IMR-90 (cell line): ENCODE results near the gene CLEC17A. TPM values are rescaled to one million over a fixed set of nuclear protein-coding genes. Genes with fewer than 3 reads are reported as not detected.

Source experiments
- ATAC-seq: fragments of 200-7000 bp; cut with Tn5 transposase; 2 replicates; pipeline ENCODE4 v1.9.1; 2020; ENCODE audit warnings: low read depth, mild to moderate bottlenecking, moderate library complexity
- BruUV-seq: library from RNA; stranded (reverse); fragments of 400-500 nt; replicated peaks from 2 replicates; lab custom pipeline; 2021; lab: Mats Ljungman, UMichigan
- CTCF ChIA-PET: fragments of 300-600 bp; formaldehyde crosslinking; extraction: SDS; loops from one replicate; lab custom pipeline; 2021; ENCODE audit warnings: antibody characterized with exemption; lab: Yijun Ruan, JAX
- POLR2A ChIA-PET: fragments of 300-600 bp; sonication (Branson Sonifier 250); formaldehyde crosslinking; loops from one replicate; lab custom pipeline; 2022; ENCODE audit warnings: antibody characterized with exemption; ENCODE audit not compliant: unreplicated experiment; lab: Charles Lee
- DNase-seq: peaks from one replicate; pipeline ENCODE4 v3.0.0; 2013
- H2AFZ ChIP-seq: replicated peaks from 2 replicates; pipeline ENCODE3; 2013; ENCODE audit warnings: low read length, mild to moderate bottlenecking; ENCODE audit not compliant: poor library complexity
- H2AK5ac ChIP-seq: 2 replicates; pipeline ENCODE4 v1.6.1; 2013; ENCODE audit warnings: low read depth, low read length, inconsistent platforms
- H2AK9ac ChIP-seq: replicated peaks from 2 replicates; pipeline ENCODE3; 2013; ENCODE audit warnings: mild to moderate bottlenecking, low read depth, low read length, moderate library complexity; ENCODE audit not compliant: poor library complexity
- H2BK120ac ChIP-seq: 2 replicates; pipeline ENCODE4 v1.6.1; 2013; ENCODE audit warnings: low read depth, low read length, inconsistent platforms
- H2BK15ac ChIP-seq: 3 replicates; pipeline ENCODE4 v1.6.1; 2013; ENCODE audit warnings: low read depth, low read length, inconsistent platforms
- H2BK20ac ChIP-seq: 2 replicates; pipeline ENCODE4 v1.6.1; 2013; ENCODE audit warnings: low read depth, mild to moderate bottlenecking, inconsistent platforms, low read length, moderate library complexity
- H2BK5ac ChIP-seq: 2 replicates; pipeline ENCODE4 v1.6.1; 2013; ENCODE audit warnings: mild to moderate bottlenecking, low read depth, low read length, inconsistent platforms; ENCODE audit not compliant: poor library complexity, severe bottlenecking
- H3K14ac ChIP-seq: replicated peaks from 2 replicates; pipeline ENCODE4 v1.6.1; 2013; ENCODE audit warnings: low read depth, low read length, inconsistent platforms
- H3K18ac ChIP-seq: 2 replicates; pipeline ENCODE4 v1.6.1; 2013; ENCODE audit warnings: low read depth, low read length, control low read depth
- H3K23ac ChIP-seq: 2 replicates; pipeline ENCODE4 v1.6.1; 2013; ENCODE audit warnings: low read depth, low read length, inconsistent platforms
- H3K27ac ChIP-seq: 2 replicates; pipeline ENCODE4 v1.5.1; 2013; ENCODE audit warnings: mild to moderate bottlenecking, control low read depth, low read length; ENCODE audit not compliant: insufficient read depth
- H3K27me3 ChIP-seq: 2 replicates; pipeline ENCODE4 v1.6.1; 2013; ENCODE audit warnings: low read length; ENCODE audit not compliant: control insufficient read depth, insufficient read depth
- H3K36me3 ChIP-seq: 2 replicates; pipeline ENCODE4 v1.6.1; 2013; ENCODE audit warnings: low read length, mixed read lengths; ENCODE audit not compliant: control insufficient read depth, insufficient read depth
- H3K4ac ChIP-seq: 2 replicates; pipeline ENCODE4 v1.6.1; 2013; ENCODE audit warnings: low read depth, low read length, inconsistent platforms
- H3K4me1 ChIP-seq: 2 replicates; pipeline ENCODE4 v1.6.1; 2013; ENCODE audit warnings: low read length, mixed read lengths; ENCODE audit not compliant: control insufficient read depth, insufficient read depth
- H3K4me2 ChIP-seq: 2 replicates; pipeline ENCODE4 v1.6.1; 2013; ENCODE audit warnings: low read depth, mild to moderate bottlenecking, control low read depth, low read length, moderate library complexity
- H3K4me3 ChIP-seq: 2 replicates; pipeline ENCODE4 v1.5.1; 2013; ENCODE audit warnings: low read depth, mild to moderate bottlenecking, control low read depth, low read length, moderate library complexity; ENCODE audit not compliant: insufficient read depth
- H3K56ac ChIP-seq: 2 replicates; pipeline ENCODE4 v1.6.1; 2013; ENCODE audit warnings: low read length, inconsistent platforms; ENCODE audit not compliant: insufficient read depth; ENCODE audit errors: extremely low read depth
- H3K79me1 ChIP-seq, 2 experiments: 2 replicates each; pipeline ENCODE4 v1.6.1; 2013; ENCODE audit warnings: low read length in 2 of 2, inconsistent platforms in 1 of 2, low read depth in 1 of 2
- H3K9ac ChIP-seq: 2 replicates; pipeline ENCODE4 v1.6.1; 2013; ENCODE audit warnings: low read depth, low read length, control low read depth
- H3K9me1 ChIP-seq: 2 replicates; pipeline ENCODE4 v1.6.1; 2013; ENCODE audit warnings: low read length, inconsistent platforms; ENCODE audit not compliant: insufficient read depth
- H3K9me3 ChIP-seq: 2 replicates; pipeline ENCODE4 v1.6.1; 2013; ENCODE audit warnings: low read length; ENCODE audit not compliant: control insufficient read depth, insufficient read depth
- H4K20me1 ChIP-seq: 2 replicates; pipeline ENCODE4 v1.6.1; 2013; ENCODE audit warnings: low read length, inconsistent platforms; ENCODE audit not compliant: insufficient read depth
- H4K5ac ChIP-seq: 2 replicates; pipeline ENCODE4 v1.6.1; 2013; ENCODE audit warnings: mild to moderate bottlenecking, low read depth, low read length, control low read depth
- H4K8ac ChIP-seq, 2 experiments: 2 replicates each; pipeline ENCODE4 v1.6.1; 2013; ENCODE audit warnings: low read depth in 2 of 2, low read length in 2 of 2, control low read depth in 1 of 2, inconsistent platforms in 1 of 2
- H4K91ac ChIP-seq: 2 replicates; pipeline ENCODE4 v1.6.1; 2013; ENCODE audit warnings: low read depth, low read length, inconsistent platforms; ENCODE audit not compliant: insufficient read depth
- MAFK ChIP-seq: IDR thresholded peaks from 2 replicates; pipeline ENCODE4 v1.6.1; 2012; ENCODE audit warnings: low read depth, low read length, improper control_type of control experiment
- NFE2L2 ChIP-seq: fragments of 150-350 bp; IDR thresholded peaks from 2 replicates; pipeline ENCODE4 v1.6.1; 2016; ENCODE audit warnings: low read depth, mild to moderate bottlenecking, low read length
- SMC3 ChIP-seq: fragments of 150-350 bp; IDR thresholded peaks from 2 replicates; pipeline ENCODE4 v1.6.1; 2016; ENCODE audit warnings: low read depth, mild to moderate bottlenecking, antibody characterized with exemption, low read length, moderate library complexity
- WGBS, 2 experiments: methylation state at CpG; one replicate each; pipeline versions ENCODE4 v1.1.5 to v1.1.7; 2013; ENCODE audit warnings: missing lambda C conversion rate in 2 of 2; ENCODE audit not compliant: insufficient read length in 1 of 2; ENCODE audit errors: extremely low coverage in 2 of 2; 5-methylcytosine and 5-hydroxymethylcytosine counted together
- dilution Hi-C: fragments of 300-500 bp; cut with HindIII; formaldehyde crosslinking; loops from one replicate; pipeline ENCODE4 v1.14.3; 2018; ENCODE audit warnings: low sequenced_read_pairs; ENCODE audit not compliant: unreplicated experiment
- in situ Hi-C: fragments of 300-500 bp; cut with MboI; formaldehyde crosslinking; loops from 3 replicates; pipeline ENCODE4 v1.14.3; 2019; ENCODE audit warnings: low sequenced_read_pairs, inconsistent platforms, mixed read lengths
- intact Hi-C: fragments of 100-400 bp; cut with micrococcal nuclease; formaldehyde crosslinking; loops from 2 replicates; pipeline ENCODE4 v1.10.0; 2022
- polyA plus RNA-seq, 3 experiments: library from polyadenylated mRNA; depleted of rRNA; stranded (reverse); fragments of >200 nt; gene quantifications; 2 replicates each; pipeline ENCODE4 v1.2.3, GENCODE V29; 2012; ENCODE audit warnings: low replicate concordance in 1 of 3
- total RNA-seq: library from RNA; depleted of rRNA; stranded (reverse); fragments of >200 nt; gene quantifications from 2 replicates; pipeline ENCODE4 v1.2.3, GENCODE V29; 2012

Gene CLEC17A
- total and polyA plus RNA-seq, 2 of the 4 experiments (the other 2 are of a cell fraction): 0.05 TPM; not detected in 1

- no peak overlapping the region for H2BK120ac ChIP-seq
- no peak overlapping the region for H2BK15ac ChIP-seq
- no peaks in the 10 kb centered on the region for H3K79me1 ChIP-seq
- H2AFZ ChIP-seq: no peak overlapping the region
- DNase-seq (no peak), ATAC-seq (no peak)
- BruUV-seq: no TSS peak
- no peak overlapping the region for H4K5ac ChIP-seq
- no CpG with 5 or more reads among the region's 4 CpGs for WGBS, 2 experiments
- H3K14ac ChIP-seq: no peak overlapping the region
- in situ Hi-C loops (no loop called here), dilution Hi-C loops (no loop called here), intact Hi-C loops (no loop called here)
- CTCF ChIA-PET: no interaction called here
- H3K9ac ChIP-seq: no peak overlapping the region
- no peaks in the 10 kb centered on the region for H4K20me1 ChIP-seq
- no peak overlapping the region for H3K4me2 ChIP-seq
- no peak overlapping the region for H2BK20ac ChIP-seq
- no peaks in the 10 kb centered on the region for H3K36me3 ChIP-seq
- no peak overlapping the region for H4K91ac ChIP-seq
- H3K18ac ChIP-seq: no peak overlapping the region
- no peak overlapping the region for H3K4ac ChIP-seq
- no peak overlapping the region for H3K27ac ChIP-seq
- no peaks in the 10 kb centered on the region for H3K9me1 ChIP-seq
- POLR2A ChIA-PET: no interaction called here
- H3K4me1 ChIP-seq: no peaks in the 10 kb centered on the region
- H3K4me3 ChIP-seq: no peak overlapping the region
- H3K27me3 ChIP-seq: no peaks in the 10 kb centered on the region
- no peak overlapping the region for H2BK5ac ChIP-seq
- H2AK9ac ChIP-seq: no peak overlapping the region
- H3K56ac ChIP-seq: no peak overlapping the region
- H3K9me3 ChIP-seq: peaks cover 2% of the 10 kb centered on the region; the same call in 1 of the 2 replicates
- H4K8ac ChIP-seq: no peak overlapping the region
- H3K23ac ChIP-seq: no peak overlapping the region
- no peak overlapping the region for H2AK5ac ChIP-seq
- TF ChIP-seq MAFK: no peak
- no peak for TF ChIP-seq NFE2L2
- no peak for TF ChIP-seq SMC3
Measured at GRCh38 chr19:14614099-14614412, 31.2 kb downstream of the CLEC17A start.
